Ascending aorta (tissue), 2 donors: ENCODE measurements around the gene TRPM3. TPM values are rescaled to one million over a fixed set of nuclear protein-coding genes. Genes with fewer than 3 reads are reported as not detected.

ENCODE experiments used
- DNase-seq, 2 donors: peaks; one replicate each; pipeline ENCODE4 v3.0.0-alpha.2; 2019; ENCODE audit warnings: low spot score in 2 of 2
- H3K27ac ChIP-seq, 2 donors: fragments of 200-600 bp; sonication (generic); one replicate each; pipeline ENCODE4 v1.5.1; 2016 to 2017; ENCODE audit warnings: mild to moderate bottlenecking in 1 of 2
- H3K27me3 ChIP-seq: fragments of 200-600 bp; sonication (generic); one replicate; pipeline ENCODE4 v1.5.1; 2017
- H3K36me3 ChIP-seq, 2 donors: fragments of 200-600 bp; sonication (generic); one replicate each; pipeline ENCODE4 v1.5.1; 2016
- H3K4me1 ChIP-seq, 2 donors: fragments of 200-600 bp; sonication (generic); one replicate each; pipeline ENCODE4 v1.5.1; 2016 to 2017; ENCODE audit warnings: mild to moderate bottlenecking in 1 of 2
- H3K4me3 ChIP-seq, 2 donors: fragments of 200-600 bp; sonication (generic); one replicate each; pipeline ENCODE4 v1.5.1; 2016 to 2017; ENCODE audit warnings: mild to moderate bottlenecking in 1 of 2
- H3K9me3 ChIP-seq, 2 donors: fragments of 200-600 bp; sonication (generic); one replicate each; pipeline ENCODE4 v1.5.1; 2016
- intact Hi-C: fragments of 100-400 bp; cut with DNase I; formaldehyde crosslinking; loops from one replicate; pipeline ENCODE4 v1.15.1; 2023
- total RNA-seq: library from RNA; depleted of rRNA; stranded (reverse); fragments of >200 nt; gene quantifications from one replicate; pipeline ENCODE4 v1.1.0, GENCODE V29; 2016
- TF ChIP-seq, protein P1 (sequence below), 3 experiments: fragments of 200-600 bp in 2 of 3; fragments of 450-650 bp in 1 of 3; sonication (generic) in 2 of 3; IDR thresholded peaks; one replicate each; pipeline ENCODE4 v1.5.1; 2016 to 2019; ENCODE audit warnings: antibody characterized with exemption in 3 of 3, mild to moderate bottlenecking in 1 of 3, moderate library complexity in 1 of 3

Gene TRPM3
- total RNA-seq, 1 donor from 2014 or later = 3.3 TPM

- H3K36me3 ChIP-seq = no peaks in the 10 kb centered on the region
- no peak overlapping the region for H3K4me3 ChIP-seq
- no peaks in the 10 kb centered on the region for H3K27me3 ChIP-seq
- no peak for DNase-seq
- H3K9me3 ChIP-seq = no peaks in the 10 kb centered on the region
- no peaks in the 10 kb centered on the region for H3K4me1 ChIP-seq
- no peak overlapping the region for H3K27ac ChIP-seq
- intact Hi-C loops = no loop called here
- TF ChIP-seq, protein P1, sequence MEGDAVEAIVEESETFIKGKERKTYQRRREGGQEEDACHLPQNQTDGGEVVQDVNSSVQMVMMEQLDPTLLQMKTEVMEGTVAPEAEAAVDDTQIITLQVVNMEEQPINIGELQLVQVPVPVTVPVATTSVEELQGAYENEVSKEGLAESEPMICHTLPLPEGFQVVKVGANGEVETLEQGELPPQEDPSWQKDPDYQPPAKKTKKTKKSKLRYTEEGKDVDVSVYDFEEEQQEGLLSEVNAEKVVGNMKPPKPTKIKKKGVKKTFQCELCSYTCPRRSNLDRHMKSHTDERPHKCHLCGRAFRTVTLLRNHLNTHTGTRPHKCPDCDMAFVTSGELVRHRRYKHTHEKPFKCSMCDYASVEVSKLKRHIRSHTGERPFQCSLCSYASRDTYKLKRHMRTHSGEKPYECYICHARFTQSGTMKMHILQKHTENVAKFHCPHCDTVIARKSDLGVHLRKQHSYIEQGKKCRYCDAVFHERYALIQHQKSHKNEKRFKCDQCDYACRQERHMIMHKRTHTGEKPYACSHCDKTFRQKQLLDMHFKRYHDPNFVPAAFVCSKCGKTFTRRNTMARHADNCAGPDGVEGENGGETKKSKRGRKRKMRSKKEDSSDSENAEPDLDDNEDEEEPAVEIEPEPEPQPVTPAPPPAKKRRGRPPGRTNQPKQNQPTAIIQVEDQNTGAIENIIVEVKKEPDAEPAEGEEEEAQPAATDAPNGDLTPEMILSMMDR (IDR thresholded peaks at IDR 0.05) = no peak
Observed at GRCh38 chr9:70962761-70963440, 158.5 kb downstream of the TRPM3 start.

GRCh38 chr9:70959366-70959765 is 162.1 kb downstream of the TRPM3 start:
- Histone ChIP-seq H3K4me3 (no peak overlapping the region), H3K36me3 (no peaks in the 10 kb centered on the region), H3K27ac (no peak overlapping the region), H3K27me3 (no peaks in the 10 kb centered on the region), H3K9me3 (no peaks in the 10 kb centered on the region), H3K4me1 (peaks cover 0 to 4% of the 10 kb centered on the region in 2 donors)
- TF ChIP-seq, protein P1 (IDR thresholded peaks at IDR 0.05) = no peak
- intact Hi-C loops = no loop called here
- DNase-seq = no peak

DNA sequence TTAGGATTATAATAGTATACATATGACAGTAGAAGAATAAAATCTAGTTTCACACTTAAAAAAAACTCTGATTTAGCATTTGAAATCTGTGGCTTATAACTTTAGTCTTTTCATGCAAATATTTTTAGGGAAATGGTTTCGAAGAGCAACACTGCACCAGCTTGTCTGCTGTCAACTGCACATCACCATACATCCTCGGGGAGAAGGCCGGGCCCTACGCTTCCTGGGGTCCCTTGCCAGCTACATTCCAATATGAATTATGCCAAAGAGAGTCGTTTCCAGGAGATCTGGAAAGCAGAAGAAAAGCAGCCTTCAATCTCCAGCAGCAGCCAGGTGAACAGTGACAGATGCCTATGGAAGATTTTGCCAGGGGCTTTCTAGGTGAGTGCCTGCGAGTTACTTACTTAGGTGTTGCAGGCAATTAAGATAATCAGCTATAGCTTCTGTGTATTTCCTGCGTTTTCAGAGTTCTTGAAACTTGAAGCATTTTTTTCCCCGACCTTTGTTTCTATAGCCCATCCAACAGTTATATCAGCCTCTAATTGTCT is 166.8 kb downstream of the TRPM3 start:
- no peaks in the 10 kb centered on the region for H3K36me3 ChIP-seq
- peaks cover 0 to 5% of the 10 kb centered on the region in 2 donors for H3K4me1 ChIP-seq
- intact Hi-C loops = no loop called here
- DNase-seq = no peak
- peak overlapping the region in 1 of 2 donors; percentile 17 for H3K27ac ChIP-seq
- no peak overlapping the region for H3K4me3 ChIP-seq
- no peaks in the 10 kb centered on the region for H3K9me3 ChIP-seq
- H3K27me3 ChIP-seq = no peaks in the 10 kb centered on the region
- TF ChIP-seq, protein P1 (IDR thresholded peaks at IDR 0.05) = no peak

DNA sequence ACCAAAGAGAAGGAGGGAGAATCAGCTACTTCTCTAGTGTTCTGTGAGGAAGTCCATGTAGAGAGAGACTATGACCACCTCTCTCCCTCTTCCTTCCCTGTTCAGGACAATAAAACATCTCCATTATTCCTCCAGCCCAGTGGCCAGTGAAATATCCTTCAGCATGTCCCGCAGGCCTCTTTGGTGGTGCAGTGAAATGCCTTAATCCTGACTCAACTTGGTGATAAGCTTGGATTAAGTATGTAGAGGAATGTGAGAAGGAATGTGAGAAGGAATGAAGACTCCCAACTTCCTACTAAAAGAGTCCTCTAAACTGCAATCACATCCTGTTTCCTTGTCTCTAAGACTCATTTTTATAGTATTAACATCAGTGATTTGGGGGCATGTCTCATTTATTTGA is 167.3 kb downstream of the TRPM3 start:
- Histone ChIP-seq H3K27ac (peak overlapping the region in 1 of 2 donors; percentile 17), H3K27me3 (no peaks in the 10 kb centered on the region), H3K4me3 (no peak overlapping the region), H3K4me1 (peaks cover 0 to 5% of the 10 kb centered on the region in 2 donors), H3K9me3 (no peaks in the 10 kb centered on the region), H3K36me3 (no peaks in the 10 kb centered on the region)
- no peak for DNase-seq
- TF ChIP-seq, protein P1 (IDR thresholded peaks at IDR 0.05) = no peak
- intact Hi-C loops = no loop called here

GRCh38 chr9:70951749-70952727 is 169.4 kb downstream of the TRPM3 start:
- Histone ChIP-seq H3K9me3 (no peaks in the 10 kb centered on the region), H3K27me3 (no peaks in the 10 kb centered on the region), H3K4me3 (no peak overlapping the region), H3K27ac (no peak overlapping the region), H3K36me3 (no peaks in the 10 kb centered on the region), H3K4me1 (peaks cover 0 to 5% of the 10 kb centered on the region in 2 donors)
- TF ChIP-seq, protein P1 (IDR thresholded peaks at IDR 0.05) = no peak
- DNase-seq = no peak
- intact Hi-C loops = no loop called here
